Measurements from ENCODE around the gene VPS25. TPM values are rescaled to one million over a fixed set of nuclear protein-coding genes. Genes with fewer than 3 reads are reported as not detected.

The VPS25 gene
- total and polyA plus RNA-seq, 9 of the 15 experiments (the other 6 are each of a cell fraction or from before 2014, with no cell fraction given) = 123 to 352 (median 180) TPM

DNA sequence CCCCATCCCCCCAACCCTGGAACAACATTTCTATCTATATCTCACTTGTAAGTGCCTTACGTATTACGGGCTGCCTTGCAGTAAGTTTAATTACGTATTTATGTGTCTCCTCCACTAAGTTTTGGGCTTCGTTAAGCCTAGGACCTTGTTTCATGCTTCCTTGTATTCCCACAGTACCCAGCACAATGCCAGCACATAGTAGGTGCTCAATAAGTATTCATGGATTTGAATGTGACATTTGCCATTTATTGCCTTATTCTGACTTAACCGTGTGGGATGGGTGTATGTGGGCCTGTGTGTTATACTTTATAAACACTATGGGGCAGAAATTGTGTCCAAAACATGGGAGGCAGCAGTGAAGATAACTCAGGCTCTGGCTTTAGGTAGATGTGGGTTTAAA lies 19.3 kb downstream of the VPS25 start:
- H3K9me1 ChIP-seq (ENCODE audit: control insufficient read depth, insufficient read depth, low read length) = no peaks in the 10 kb centered on the region
- no peak overlapping the region for H2AFZ ChIP-seq (ENCODE audit: low read depth, low read length)
- H3K27me3 ChIP-seq (ENCODE audit: control insufficient read depth in 2 of 2, insufficient read depth in 2 of 2, low read length in 2 of 2) = no peaks in the 10 kb centered on the region
- intact Hi-C loops (cut with micrococcal nuclease) = no loop called here
- no peak overlapping the region for H3K4me3 ChIP-seq
- no TSS peak for BruUV-seq (replicated peaks)
- H3K9me3 ChIP-seq (replicated peaks; ENCODE audit: control insufficient read depth, insufficient read depth, low read depth, low read length) = no peaks in the 10 kb centered on the region
- 58% methylated on average over 5 of the region's 5 CpGs for WGBS (ENCODE audit: insufficient coverage, low coverage, missing lambda C conversion rate)
- ChIA-PET CTCF (ENCODE audit: low intra/inter-chr PET ratio) (no interaction called here), POLR2A (interaction anchor here (0.9 kb wide), 1 partner anchor 19 kb away, joined by 3 read pairs; no protein-coding TSS in a partner anchor)
- peaks cover 10 to 27% of the 10 kb centered on the region in 2 experiments for H3K4me1 ChIP-seq (replicated peaks in 1 of 2; ENCODE audit: control insufficient read depth in 2 of 2, insufficient read depth in 2 of 2, low read length in 2 of 2)
- no peaks in the 10 kb centered on the region for H4K20me1 ChIP-seq (replicated peaks; ENCODE audit: control insufficient read depth, insufficient read depth, low read length)
- H3K79me2 ChIP-seq (ENCODE audit: control insufficient read depth, insufficient read depth, low read length) = peaks cover 8% of the 10 kb centered on the region
- TF ChIP-seq ZNF584 (CRISPR knock-in tag; IDR thresholded peaks at IDR 0.05; ENCODE audit: low read depth) = no peak
- 0 out of 2 replicates have a peak, but pooled peaks have one; percentile 10 for TF ChIP-seq TCF3 (CRISPR knock-in tag; IDR thresholded peaks at IDR 0.05)
- no peak for TF ChIP-seq CBX8 (IDR thresholded peaks at IDR 0.05; ENCODE audit: borderline replicate concordance, extremely low read depth, low read depth, low read length, poor library complexity, severe bottlenecking)
- TF ChIP-seq, protein P1, sequence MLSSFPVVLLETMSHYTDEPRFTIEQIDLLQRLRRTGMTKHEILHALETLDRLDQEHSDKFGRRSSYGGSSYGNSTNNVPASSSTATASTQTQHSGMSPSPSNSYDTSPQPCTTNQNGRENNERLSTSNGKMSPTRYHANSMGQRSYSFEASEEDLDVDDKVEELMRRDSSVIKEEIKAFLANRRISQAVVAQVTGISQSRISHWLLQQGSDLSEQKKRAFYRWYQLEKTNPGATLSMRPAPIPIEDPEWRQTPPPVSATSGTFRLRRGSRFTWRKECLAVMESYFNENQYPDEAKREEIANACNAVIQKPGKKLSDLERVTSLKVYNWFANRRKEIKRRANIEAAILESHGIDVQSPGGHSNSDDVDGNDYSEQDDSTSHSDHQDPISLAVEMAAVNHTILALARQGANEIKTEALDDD (IDR thresholded peaks at IDR 0.05) = 0 out of 2 replicates have a peak, but pooled peaks have one; percentile 15
- TF ChIP-seq ZKSCAN1 (IDR thresholded peaks at IDR 0.05; ENCODE audit: low read depth, low read length) = peak; percentile 92
- in situ Hi-C loops (cut with MboI) = no loop called here
- FAIRE-seq = no peak
- H3K4me2 ChIP-seq (ENCODE audit: insufficient read depth, low read length) = no peak overlapping the region
- no peak overlapping the region for H3K9ac ChIP-seq (ENCODE audit: insufficient read depth in 1 of 2, low read depth in 2 of 2, low read length in 2 of 2)
- DNase-seq (ENCODE audit: extremely low read depth in 1 of 4, low spot score in 3 of 4) = no peak
- peaks cover 62% of the 10 kb centered on the region for H3K36me3 ChIP-seq (ENCODE audit: control insufficient read depth, insufficient read depth, low read length)
- no peak for ATAC-seq
- H3K27ac ChIP-seq (ENCODE audit: extremely low read depth, low read depth, low read length) = peak overlapping the region; percentile 11; the same call in 1 of the 3 replicates
